ENCODE results near the gene DLG3.
"Not testable (repeated sequence)": the region's sequence is repeated elsewhere in the genome, so short reads cannot be mapped to it uniquely, and the experiment has no call there.

The DLG3 gene

DNA sequence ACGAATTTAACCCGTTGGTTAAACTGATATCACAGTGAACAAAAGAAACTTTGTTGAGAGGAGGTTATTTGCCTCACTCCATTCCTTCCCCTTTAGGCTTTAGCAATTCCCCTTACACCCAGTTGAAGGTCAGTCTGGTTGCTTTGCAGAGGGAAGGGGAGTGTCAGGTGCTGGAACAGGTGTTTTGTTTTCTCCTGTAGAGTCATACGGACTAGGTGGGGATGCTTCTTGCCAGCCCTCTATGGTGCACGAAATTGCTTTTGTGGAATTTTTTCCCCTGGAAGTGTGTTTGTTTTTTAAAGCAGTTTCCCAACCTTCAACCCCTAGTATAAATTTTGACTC is 33.1 kb downstream of the DLG3 start:
- FAIRE-seq, result no peak

DNA sequence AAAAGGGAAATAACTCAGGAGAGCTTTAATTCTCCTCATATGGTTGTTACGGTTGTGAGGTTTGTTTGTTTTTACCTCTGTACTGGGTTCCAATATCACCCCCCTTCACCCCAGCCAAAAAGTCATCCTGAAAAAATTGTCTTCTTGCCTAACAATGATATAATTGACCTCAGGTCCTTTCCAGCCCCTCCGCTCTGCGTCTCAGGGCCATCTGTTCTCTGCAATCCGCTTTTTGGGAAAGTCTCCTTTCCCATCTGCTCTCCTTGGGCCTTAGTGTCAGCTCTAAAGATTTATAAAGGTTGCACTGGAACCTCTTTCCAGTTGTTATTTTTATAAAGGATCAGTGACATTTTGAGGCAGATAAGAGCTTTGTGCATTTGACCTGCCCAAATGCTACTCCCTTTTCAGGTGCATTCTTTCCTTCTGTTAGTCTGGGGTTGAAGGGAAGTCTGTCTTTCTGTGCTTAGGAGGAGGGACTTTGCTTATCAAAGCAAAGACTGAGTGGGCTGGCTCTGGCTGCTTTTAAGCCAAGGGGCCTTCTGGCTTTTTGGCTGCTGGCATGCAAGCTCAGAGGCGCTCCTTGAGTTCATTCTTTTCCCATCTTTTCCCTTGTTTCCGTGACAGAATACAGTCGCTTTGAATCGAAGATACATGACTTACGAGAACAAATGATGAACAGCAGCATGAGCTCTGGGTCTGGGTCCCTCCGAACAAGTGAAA is 34.1 kb downstream of the DLG3 start:
- FAIRE-seq, result no peak

DNA sequence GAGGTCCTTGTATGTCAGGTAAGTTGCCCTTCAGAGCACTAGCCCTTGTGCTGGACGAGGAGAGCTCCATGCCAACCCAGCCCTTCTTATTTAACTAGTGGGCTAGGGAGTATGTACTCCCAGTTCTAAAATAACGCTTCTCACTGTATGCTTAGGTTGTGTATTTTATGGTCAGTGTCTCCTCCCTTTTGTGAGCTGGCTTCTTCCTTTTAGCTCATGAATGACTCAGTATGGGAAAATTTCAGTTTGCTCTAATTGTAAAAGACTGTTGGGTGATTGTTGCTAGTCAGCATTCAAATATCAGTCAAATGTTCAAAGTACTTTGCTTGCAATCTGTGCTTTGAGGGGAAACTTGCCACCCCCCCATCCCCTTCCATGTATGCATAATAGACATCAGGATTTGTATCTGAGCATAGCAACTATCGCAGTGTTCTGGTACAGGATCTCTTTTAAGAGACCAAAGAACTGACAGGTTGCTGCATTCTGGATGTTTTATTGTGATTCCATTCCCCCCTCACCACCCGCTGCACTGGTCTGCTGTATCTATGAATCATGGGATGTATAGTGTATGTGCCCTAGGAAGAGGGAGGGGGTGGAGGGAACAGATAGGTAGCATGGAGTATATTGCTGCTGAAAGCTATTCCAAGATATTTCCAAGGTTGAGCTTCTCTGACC is 34.7 kb downstream of the DLG3 start:
- no peak for FAIRE-seq

DNA sequence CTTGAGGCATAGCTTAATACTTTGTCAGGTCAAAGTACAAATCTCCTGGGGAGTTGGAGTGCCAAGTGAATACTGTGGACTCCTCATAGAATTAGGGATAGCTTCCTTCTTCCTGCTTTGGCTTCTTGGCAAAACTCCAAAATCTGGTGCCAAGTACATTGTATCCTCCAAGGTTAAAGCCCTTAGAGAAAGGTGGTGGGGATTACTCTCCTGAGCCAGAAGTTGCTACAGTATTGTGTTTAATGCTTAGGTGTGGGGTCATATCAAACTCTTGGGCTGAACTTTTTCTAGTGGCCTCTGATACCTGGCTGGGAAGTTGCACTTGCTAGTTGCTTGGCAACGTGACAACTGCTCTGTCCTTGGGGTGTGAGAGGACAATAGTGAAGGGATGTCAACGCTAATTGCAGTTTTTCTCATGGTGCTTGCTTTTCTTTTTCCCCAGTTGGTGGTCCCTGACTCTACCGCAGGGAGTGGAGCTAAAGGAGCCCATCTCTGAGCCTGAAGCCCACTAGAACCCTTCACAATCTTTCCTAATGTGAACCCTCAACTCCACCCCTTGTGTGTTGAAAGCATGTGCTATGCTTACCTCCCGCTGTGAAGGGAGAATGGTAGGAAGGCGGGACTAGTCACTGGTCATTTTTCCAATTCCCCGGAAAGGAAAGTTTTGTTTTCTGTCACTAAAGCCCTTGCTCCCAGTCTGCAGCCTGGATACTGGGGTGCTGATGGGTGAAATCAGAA is 35.5 kb downstream of the DLG3 start:
- no peak for FAIRE-seq

DNA sequence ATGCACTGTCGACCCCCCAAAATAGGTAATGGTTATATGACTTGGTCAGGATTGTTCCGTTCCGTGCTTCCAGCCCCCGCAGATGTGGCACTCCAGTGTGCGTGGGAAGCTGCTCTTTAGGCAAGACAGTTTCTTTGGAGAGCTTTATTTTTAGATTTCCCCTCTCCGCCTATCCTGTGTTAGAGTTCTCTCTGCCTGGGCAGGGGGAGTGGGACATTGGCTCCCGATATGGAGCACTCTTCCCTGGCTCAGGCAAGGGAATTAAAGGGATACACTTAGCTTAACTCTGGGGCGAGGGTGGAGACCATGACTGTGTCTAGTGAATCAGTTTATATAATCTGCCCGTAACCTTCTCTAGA is 36.0 kb downstream of the DLG3 start:
- no peak for FAIRE-seq

DNA sequence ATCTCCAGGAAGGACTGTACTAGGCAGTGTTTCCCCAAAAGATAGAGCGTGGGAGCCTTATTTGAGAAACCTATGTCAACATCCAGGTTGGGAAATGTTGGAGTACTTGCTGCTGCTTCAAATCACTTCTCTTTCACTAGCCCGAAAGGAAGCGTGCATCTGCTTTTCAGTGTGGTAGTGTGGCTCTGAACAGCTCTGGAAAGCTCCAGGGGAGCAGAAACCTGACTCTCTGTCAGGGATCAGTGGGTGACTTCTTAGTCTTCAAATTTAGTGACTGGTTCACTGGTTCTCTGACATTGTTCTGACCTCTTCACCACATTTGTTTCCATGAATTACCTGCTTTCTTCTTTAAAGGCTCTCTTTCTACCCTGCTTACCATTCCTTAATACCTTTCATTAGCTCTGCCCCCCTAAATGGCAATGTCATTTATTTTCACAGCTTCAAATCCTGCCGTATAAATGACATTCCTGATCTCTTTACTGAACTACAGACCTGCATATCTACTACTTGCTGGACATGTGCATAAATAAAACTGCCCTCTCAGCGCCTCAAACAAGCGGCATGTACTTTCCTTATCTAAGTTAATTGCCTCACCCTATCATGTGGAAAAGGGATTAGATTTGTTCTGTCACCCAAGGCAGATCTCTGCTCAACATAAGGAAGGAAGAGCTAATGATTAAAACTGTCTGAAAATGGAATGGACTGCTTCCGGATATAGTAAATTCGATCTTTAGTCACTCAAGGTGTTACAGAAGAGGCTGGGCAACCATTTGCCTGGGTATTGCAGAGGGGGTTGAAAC is 37.0 kb downstream of the DLG3 start:
- no peak for FAIRE-seq

DNA sequence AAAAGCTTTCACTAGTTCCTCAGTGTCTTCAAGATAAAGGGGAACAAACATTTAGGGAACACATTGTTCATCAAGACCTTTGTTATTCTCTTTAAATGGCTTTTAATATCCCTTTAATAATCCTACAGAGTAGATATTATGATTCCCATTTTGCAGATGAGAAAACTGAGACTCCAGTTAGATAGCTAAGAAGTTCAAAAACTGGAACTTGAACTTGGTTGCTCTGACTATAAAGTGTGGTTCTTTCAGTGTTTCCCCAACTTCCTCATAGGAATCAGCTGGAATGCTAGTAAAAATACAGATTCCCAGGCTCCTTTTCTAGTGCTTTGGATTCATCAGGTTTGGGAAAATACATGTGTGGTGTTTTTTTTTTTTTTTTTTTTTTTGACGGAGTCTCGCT is 37.7 kb downstream of the DLG3 start:
- FAIRE-seq, result no peak

DNA sequence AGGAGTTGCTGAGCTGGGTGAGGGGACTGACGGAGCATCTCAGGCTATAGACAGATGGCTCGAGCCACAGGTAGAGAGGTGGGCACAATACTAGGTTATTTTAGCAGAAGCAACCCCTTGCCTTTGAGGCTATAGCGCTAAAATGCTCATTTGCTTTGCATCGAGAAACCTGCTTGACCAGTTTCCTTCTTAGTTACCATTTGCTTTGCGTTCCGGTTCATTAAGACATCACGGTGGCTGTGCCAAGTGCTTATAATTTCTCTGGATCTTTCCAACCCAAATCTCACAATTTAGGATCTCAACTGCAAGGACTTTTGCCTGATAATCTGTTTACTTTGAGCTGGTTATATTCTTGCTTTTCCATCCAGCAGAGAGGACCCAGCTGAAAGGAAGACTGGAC is 40.8 kb downstream of the DLG3 start:
- no peak for FAIRE-seq

DNA sequence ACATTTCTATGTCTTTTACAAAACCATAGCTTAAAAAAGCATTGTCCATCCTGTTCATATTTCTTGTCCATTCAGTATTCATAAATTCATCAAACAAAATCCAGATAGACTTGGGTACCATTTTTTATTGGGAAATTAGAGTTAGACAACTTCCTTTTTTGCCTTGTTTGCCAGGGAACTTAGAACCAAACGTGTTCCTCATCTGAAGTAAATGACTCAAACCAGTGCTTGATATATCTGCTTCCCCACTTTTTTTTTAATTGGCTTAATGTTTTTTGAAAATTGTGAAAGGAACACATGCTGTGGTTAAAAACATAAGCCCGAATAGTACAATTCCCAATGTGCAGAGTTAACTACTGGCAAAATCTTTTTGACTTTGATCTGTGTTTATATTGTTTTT is 44.2 kb downstream of the DLG3 start:
- no peak for FAIRE-seq

DNA sequence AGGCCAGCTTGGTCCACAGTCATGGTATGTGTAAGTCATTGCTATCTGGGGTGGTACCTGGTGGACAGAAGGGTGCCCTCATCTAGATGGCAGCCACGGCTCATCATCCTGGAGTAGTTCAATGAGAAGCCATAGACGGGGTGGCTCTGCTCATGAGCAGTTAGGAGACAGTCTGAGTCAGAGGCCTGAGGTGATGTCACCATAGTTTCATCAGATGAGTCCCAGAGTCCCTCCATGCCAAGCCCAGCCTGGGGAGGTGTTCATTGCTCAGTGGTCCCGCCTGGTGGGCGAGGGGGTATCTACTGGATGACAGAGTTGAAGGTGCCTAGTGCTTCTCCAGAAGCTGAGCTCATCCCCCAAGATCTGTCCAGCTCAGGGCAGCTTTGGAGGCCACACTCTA is 49.8 kb downstream of the DLG3 start:
- no peak for FAIRE-seq

DNA sequence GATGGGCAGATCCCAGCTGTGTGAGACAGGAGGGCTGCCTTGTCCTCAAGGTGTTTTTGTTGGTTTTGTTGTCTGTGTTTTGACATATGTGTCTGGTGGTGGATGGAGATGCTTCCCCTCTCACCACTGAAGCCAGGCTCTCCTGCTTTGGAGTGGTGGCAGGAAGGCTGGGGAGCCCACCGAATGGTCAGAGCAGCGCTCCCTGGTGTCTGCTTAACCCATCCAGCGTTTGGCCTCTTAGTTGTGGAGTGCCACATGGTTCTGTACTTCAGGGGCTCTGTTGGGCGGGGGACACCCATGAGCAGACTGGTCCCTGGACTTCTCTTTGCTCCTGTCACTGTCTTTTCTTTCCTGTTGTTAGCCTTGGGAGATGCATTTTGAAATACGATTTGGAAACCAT is 51.9 kb downstream of the DLG3 start:
- FAIRE-seq, result no peak

DNA sequence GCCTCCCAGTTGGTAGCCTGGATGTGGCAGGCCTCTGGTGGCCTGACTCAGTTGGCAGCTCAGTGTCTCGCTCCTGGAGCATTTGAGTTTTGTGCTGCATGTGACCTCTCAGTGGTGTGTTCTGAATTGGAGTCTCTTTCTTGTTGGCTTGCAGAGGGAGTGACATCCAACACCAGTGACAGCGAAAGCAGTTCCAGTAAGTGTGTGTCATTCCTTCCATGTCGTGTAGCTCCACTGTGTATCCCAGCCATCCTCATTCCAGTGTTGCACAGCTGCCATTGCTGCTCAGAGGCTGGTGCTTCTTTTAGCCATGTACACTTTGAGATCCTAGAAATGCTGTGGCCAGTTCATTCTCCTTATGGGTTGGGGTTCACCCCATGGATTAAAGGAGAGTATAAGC is 52.4 kb downstream of the DLG3 start:
- no peak for FAIRE-seq

DNA sequence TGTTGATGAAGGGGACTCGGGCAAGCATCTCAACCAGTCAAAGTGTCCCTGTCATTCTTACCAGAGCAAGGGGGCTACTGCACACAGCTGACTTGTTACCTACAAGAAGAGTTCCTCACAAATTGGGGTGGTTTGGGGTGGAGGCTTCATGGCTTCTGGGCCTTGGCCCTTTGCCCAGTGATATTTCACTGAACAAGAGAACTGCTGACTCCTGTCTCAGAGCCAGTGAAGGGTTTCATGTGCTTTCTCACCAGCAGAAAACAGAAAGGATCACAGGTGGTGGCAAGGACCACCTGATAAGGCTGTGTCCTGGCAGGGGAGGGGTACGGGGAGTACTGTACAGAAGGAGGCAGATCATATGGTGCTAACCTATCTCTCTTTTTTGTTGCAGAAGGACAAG is 53.5 kb downstream of the DLG3 start:
- no peak for FAIRE-seq

DNA sequence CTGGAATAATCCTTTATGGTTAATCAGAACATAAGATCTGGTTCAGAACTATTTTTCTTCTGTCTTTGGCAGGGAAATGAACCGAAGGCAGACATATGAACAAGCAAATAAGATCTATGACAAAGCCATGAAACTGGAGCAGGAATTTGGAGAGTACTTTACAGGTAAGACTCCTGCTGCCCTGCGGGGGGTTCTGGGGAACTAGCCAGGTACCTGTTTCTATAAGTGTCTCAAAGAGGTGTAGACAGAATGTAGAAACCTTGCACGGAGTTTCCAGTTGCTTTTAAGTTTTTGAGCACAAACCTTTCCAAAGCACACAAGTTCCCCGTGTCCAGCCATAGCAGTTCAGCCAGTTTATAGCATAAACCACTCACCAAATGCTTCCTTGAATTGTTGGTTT is 56.2 kb downstream of the DLG3 start:
- no peak for FAIRE-seq

DNA sequence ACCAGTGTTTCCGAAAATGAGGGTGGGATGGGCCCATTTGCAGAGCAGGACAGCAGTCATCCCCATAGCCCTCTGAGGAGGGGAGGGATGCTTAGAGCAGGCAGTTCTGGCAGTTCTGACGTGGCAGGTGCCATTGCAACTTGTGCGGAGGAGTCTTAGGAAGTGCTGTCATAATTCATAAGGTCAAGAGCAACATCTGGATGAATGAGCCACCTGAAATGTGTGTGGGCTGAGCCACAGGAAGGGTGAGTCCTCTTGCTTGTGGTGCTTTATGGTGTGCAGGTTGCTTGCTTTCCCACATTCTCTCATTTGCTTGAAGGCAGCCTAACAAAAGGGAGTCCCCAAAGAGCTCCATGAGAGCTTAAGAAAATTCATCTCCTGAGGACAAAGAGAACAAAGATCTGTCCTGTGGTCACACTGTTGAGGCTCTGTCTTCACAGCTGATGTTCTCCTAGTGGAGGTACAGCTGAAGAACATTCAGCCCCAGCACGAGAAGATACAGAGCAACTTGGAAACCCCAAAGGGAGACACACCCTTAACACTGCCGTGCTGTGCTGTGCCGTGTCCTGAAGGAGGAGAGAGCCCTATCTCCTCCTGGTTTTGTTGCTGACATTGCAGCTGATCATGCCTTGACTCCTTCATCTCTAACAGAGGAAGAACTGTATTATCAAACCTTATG is 60.3 kb downstream of the DLG3 start:
- FAIRE-seq, result no peak

DNA sequence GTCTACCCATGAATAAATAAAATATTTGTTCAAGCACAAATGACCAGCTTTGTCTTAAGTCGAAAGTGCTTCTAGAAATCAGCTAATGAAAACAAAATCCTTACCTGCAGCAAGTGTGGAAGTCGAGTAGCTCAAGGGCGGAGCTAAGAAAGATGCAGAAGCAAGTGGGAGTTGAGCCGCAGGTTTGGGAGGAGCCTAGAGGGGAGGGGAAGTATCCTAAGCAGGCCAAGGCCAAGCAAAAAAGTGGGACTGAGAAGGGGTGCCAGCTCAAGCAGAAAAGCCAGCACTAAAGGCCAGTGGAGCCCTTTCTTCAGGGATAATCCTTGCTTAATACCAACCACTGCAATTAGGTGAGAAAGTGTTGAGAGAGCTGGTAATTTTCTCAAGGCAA is 60.8 kb downstream of the DLG3 start:
- no peak for FAIRE-seq

DNA sequence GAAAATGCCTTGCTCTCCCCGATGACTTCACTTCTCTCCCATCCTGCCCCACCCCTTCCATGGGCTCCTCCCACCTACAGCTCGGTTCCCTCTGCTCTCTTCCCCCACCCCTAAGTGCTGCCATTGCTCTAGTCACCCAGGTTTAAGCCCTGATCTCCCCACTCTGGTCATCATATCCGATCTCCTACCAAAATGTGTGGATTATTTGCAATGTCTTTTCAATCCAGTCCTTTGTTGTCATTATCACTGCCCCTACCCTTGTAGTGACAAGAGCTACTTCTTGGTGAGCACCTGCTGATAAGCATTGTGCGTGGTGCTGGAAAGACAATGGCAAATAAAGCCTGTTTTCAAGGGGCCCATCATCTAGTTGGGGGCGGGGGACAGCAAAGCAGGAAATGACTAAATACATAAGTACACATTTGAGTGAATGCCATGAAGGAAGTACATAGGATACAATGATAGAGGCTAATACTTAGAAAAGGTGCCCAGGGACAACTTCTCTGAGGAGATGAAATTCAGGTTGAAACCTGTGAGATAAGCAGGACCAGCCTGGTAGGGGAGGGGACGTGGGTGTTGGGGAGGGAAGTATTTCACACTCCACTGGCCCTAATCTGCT is 63.8 kb downstream of the DLG3 start:
- no peak for FAIRE-seq

DNA sequence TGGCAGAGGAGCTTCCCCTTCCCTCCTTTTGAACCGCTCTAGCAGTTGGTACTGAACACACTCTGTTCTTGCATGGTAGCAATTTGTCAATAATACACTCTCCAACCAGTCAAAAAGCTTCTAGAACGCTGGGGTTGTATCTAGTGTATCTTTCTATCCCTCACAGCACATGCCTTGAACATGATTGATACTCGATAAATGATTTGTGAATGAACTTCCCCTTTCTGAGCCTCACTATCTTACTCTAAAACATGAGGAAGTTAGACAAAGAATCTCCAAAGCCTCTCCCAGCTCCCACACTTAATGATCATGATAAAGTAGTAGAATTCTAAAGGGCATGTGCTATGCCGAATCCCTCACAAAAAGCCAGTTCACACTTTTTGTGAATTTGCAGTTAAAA is 64.4 kb downstream of the DLG3 start:
- no peak for FAIRE-seq

DNA sequence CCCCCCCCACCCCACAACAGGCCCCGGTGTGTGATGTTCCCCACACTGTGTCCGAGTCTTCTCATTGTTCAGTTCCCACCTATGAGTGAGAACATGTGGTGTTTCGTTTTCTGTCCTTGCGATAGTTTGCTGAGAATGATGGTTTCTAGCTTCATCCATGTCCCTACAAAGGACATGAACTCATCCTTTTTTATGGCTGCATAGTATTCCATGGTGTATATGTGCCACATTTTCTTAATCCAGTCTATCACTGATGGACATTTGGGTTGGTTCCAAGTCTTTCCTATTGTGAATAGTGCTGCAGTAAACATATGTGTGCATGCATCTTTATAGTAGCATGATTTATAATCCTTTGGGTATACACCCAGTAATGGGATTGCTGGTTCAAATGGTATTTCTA is 70.6 kb downstream of the DLG3 start:
- FAIRE-seq, result not testable (repeated sequence)

DNA sequence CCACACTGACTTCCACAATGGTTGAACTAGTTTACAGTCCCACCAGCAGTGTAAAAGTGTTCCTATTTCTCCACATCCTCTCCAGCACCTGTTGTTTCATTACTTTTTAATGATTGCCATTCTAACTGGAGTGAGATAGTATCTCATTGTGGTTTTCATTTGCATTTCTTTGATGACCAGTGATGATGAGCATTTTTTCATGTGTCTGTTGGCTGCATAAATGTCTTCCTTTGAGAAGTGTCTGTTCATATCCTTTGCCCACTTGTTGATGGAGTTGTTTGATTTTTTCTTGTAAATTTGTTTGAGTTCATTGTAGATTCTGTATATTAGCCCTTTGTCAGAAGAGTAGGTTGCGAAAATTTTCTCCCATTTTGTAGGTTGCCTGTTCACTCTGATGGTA is 71.1 kb downstream of the DLG3 start:
- FAIRE-seq, result not testable (repeated sequence)

DNA sequence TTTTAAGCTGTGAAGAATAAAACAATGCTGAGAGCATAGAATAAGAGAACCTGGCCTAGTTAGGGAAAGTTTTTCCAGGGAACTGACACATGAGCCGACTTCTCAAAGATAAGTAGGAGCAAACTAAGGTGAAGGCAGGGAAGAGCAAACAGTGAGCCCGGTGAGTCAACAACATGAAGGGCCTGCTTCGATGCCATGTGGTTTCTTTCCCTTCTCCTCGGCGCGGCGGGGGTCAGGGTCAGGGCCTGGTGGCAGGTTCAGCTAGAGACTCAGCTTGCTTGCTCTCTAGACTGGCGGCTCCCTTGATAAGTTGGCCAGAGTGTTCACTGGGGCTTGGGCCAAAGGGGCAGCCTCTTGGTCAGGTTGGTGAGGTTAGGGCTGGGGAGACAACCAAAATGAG is 81.1 kb downstream of the DLG3 start:
- no peak for FAIRE-seq

DNA sequence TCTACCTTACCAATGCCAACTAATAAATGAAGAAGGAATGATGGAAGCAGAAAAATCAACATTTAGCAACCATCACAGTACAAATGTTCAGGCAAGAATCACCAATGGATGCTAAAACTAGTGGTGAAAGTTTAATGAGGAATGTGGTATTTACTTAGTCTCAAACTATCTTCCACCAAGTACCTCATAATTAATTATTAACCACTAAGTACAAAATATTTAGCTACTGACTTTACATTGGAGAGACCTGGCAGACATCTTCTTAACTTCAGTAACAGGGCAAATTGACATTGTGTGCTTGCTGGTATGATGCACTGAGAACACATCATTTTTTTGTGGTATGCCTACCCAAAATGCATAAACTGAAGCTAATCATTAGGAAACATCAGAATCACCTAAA is 82.4 kb downstream of the DLG3 start:
- no peak for FAIRE-seq
